ENCODE measurements around the gene COMMD2.
A peak's percentile ranks its signal among the peaks of the same experiment; 100 is the strongest.

Gene COMMD2

DNA sequence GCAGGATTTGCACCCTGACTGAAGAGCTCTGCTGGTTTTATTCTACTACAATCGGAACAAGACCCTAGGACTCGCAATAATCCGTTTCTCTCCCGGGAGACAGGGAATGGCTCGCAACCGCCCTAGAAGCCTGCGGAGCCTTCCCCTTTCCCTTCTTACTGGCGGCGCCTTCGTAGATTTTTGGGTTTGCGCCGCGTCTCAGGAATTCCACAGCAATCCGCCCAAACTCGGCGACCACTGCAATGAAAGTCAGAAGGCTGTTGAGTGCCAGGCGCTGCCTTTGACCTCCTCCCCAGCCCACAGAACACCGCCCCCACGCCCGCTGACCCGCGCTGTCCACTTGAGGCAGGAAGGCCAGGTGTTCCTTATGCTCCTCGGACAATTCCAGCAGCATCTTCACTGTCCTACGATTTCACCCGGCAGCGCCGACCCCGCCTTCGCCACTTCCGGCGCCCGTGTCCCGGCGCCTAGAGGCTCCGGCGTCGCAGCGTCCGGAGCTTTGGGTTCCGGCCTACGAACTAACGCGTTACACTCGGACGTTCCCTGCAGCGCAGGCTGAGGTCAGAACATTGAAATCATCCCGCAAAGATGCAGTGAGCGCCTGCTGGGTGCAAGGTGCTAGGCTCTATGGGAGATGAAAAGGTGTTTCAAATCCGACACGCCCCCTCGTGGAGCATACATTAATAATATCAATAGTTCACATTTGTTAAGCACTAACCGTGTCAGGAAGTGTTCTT is at the start of gene COMMD2:
TSS of gene COMMD2 (minus strand) at position 439 of the 737 bp plus-strand sequence. CDS start at position 394, 45 bp downstream.
- peak; percentile 92 to 97 (median 92) for DNase-seq

DNA sequence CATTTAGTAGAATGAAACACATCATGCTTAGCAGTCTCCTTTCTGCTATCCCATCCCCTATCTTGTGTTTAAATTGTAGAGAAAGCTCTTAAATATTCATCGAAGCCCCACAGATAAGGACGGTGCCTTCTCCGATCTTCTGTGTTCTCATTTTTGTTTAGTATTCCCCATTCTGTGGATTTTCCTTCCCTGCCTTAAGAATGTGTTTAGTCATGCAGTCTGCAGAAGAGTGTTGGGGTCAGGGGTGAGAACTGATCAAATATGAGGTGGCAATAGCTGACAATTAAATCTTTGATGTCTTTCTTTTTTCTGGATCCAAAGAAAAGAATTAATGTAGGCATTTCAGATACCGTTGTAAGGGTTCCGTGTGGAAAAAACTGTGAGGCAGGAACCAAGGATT is 49.4 kb upstream of the COMMD2 start:
- no peak for DNase-seq

DNA sequence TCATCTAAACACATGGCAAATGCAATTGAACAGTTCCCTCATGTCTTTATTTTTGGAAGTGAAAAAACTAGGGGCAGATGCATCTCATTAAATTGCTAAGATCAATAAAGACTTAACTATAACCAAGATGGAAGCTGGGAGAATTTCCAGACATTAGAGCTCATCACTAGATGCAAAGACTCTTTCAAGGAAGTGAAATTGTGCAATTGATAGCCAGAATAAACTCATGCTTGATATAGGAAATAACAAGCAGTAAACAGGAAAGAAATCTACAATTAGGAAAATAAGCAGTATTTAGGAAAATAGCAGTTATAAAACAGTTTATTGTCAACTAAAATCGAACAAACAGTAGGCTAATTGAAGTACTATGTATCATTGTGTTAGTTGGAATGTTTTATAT is 48.9 kb upstream of the COMMD2 start:
- no peak for DNase-seq

DNA sequence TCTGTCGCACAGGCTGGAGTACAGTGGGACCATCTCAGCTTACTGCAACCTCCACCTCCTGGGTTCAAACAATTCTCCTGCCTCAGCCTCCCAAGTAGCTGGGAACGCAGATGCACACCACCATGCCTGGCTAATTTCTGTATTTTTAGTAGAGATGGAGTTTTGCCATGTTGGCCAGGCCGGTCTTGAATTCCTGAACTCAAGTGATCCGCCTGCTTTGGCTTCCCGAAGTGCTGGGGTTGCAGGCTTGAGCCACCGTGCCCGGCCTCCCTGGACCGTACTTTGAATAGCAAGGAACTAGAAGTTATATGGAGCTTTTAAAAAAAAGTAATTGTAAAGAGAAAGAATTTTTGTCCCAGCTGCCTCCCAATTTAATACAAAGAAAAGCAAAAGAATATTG is 48.4 kb upstream of the COMMD2 start:
- no peak for DNase-seq

DNA sequence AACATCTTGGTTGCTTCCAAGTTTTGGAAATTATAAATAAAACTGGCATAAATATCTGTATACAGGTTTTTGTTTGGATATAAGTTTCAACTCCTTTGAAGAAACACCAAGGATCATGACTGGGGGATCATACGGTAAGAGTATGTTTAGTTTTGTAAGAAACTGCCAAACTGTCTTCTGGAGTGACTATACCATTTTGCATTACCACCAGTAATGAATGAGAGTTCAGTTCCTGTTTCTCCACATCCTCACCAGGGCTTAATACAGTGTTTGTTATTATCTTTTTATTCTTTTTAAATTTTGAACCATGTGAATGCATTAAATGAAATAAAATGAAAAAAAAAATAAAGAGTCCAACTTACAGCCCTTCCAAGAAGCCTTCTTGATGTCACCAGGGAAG is 43.7 kb upstream of the COMMD2 start:
- DNase-seq, result no peak

DNA sequence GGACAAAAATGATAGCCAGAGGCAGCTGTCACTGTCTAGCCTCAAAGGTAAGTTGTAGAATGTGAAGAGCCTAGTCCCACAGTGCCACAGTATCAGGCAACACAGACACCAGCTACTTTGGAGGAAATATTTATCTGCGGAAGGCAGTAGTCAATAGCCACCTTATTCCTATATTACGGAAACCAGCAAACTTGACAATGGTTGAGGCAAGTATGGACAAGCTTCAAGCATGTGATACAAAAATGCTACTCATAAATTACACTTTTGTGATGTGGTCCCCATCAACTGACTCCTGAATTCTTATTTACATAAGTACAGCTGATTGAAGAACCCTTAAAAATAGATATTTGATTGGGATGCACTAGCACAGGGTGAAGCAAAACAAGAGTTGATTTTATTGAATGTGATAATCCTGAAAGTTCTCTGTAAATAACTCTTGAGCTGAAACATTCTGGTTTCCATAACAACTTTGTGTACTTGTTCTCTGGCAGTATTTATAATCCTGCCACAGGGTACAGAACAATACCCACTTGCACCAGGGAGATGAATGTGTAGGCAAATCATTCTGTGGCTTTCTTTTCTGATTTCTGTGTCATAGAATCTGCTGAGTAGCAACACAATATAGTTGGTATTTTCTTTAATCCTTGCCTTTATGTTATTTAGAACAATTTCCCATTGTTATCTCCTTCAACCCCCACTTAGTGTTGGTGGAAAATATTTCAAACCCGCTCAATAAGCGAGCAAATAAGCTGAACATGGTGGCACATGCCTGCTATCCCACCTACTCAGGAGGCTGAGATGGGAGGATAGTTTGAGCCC is 40.4 kb upstream of the COMMD2 start, which contains the start of gene ANKUB1:
TSS of gene ANKUB1 (minus strand) at position 103 of the 819 bp plus-strand sequence. CDS start 188 bp downstream, outside the sequence.
- DNase-seq, result peak; percentile 22 to 74 (median 50)

DNA sequence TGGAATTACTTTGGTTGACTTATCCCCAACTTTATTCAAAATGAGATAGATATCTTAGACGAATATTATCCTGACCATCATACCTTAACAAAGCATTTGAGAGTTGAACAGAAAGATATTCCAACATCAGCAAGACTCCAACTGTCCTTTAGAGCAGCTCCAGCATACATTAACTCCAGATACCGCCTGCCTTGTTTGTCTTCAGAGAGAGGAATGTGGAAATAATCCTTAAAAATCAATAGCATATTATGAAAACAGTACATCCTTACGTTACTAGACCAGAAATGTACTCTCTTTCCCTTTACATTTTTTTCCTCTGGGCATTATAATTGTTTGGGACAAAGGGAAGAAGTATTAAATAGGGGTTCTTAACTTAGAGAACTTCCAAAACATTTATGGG is 38.4 kb upstream of the COMMD2 start:
- DNase-seq, result no peak

DNA sequence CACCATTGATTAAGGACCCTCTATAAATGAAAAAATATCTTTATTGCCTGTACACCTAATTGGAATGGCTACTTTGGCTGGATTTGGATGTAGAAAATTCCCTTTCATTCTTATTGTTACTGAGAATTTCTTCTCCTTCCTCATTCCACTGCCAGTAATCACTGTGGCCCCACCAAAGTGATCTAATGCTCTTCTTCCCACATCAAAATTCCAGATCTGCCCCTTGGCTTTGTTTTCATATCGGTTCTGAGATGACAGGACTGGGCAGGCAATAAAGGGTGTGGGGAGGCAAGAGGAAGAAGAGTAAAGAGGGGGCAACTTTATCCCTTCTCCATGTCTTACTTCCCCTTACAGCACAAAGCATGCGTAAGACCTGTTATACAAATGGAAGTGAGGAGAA is 38.0 kb upstream of the COMMD2 start:
- no peak for DNase-seq

DNA sequence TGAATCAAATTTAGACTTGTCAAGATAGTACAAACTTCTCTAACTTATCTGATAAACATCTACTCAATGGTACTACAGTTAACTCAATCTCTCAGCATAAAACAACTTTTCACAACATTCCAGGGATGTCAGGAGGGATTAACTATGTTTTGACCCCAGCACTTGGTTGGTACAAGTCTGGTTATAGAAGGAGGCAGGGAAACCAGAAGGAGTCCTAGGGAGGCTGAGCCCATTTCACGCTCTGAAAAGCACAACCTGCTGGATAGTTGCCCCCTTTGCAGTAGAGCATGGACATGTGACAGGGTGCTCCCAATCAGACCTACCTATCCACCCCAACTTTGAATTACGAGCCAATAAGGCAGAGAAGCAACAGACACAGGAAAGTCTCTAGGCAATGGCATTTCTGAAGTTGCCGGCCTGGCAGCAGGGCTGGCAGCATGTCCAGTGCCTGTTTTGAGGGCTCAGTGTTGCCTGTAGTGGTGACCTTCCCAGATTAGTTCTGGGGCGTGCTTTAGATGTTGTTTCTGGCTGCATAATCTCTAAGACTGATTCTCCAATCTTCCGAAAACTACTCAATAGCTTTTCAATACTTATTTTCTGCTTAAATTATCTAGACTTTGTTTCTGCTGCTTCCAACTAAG is 31.9 kb upstream of the COMMD2 start:
- no peak for DNase-seq

DNA sequence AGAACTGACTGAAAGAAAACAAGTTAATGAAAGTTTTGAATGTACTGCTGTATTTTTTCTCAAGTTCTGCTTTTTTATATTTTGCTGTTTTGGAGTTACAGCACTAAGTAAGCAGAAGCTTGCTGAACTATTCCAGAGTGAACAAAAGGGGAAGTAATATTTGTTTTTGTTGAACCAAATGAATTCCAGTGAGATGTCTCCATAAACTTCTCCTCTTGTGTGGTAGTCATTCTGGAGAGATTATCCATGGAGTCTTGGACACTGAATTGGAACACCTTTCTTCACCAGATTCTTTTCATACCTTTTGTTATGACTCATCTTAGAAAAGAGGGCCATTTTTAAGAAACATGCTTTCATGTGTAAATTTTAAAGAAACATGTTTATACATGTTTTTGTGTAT is 31.3 kb upstream of the COMMD2 start:
- DNase-seq, result no peak

DNA sequence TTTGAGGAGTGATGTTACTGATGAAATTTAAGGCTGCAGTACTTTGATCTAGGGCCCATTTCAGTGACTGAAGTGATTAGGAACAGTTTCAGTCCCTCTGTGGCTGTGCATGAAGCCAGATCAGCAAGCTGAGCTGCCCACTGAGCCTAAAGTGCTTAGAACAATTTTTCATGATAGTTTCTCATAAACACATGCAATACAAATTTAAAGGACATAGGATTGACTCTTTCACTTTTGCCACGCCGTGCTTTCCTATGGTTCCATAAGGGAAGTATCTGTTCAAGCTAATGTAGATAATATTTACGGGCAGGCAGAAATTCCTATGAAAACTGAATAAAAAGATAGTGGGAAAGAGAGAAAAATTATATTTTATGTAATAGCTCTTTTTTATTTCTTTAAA is 29.5 kb upstream of the COMMD2 start:
- DNase-seq, result no peak

DNA sequence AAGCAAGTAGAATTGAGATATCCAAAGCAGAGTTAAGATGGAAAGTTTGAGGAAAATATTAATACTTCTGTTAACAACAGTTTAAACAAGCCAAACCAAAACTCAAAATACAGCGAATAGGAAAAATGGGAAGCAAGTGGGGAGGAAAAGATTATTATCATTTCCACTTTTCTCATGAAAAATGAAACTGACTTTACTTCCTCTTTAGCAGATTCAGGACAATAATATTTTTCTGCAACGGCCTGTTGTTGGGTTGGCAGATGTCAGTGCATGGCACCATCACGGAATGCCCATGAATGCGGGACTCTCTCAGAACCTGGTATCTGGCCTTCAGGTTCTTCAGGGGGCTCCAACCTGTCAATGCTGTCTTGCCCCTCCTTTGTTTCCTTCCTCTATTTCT is 28.9 kb upstream of the COMMD2 start:
- DNase-seq, result no peak

DNA sequence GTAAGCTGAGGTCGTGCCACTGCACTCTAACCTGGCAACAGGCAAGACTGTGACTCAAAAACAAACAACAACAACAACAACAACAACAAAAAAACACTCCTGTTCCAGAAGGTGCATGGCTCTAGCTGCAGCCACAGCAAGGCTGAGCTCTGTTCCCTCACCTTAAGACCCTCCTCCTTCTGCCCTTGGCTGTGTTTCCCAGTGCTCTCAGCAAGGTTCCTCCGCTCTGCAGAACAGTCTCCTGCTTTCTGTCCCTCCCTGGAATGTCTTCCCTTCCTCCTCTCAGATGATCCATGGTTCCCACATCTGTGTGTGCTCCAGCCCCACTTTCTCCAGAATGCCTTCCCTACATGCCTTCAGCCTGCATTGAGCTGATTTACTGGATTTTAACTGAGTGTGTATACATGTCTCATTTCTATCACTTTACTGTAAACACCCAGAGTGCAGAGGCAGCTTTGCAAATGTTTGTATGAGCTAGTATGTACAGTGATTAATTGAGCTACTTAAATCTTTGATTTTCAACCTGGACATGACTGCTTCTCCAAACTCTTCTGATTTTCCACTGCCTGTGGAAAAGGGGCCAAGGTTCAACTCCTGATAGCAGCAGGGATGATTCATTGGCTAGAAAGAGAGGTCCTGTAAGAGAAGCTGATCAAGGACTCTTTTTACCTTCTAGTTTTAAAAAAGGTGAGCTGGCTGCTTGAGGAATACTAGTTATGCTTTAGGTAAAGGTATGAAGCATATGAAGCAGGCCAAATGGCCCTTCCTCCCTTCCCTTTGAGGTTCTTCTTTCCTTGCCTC is 25.3 kb upstream of the COMMD2 start:
- DNase-seq, result no peak

DNA sequence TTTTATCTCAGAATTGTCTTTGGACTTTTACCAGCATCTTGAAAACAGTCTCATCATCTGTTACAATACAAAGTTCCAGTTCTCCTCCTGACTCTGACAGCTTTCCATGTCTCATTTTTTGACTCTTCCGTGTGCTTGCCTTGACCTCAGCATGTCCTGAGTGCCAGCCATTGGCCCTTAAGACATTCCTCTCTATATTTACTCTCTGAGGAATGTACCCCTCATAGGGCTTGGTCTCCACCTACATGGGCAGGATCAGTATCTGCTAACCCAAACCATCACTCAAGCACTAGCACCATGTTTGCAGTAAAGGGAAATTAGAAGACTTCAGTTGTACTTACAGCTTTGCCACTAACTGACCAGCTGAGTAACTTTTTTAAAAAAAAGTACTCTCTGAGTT is 23.9 kb upstream of the COMMD2 start:
- no peak for DNase-seq

DNA sequence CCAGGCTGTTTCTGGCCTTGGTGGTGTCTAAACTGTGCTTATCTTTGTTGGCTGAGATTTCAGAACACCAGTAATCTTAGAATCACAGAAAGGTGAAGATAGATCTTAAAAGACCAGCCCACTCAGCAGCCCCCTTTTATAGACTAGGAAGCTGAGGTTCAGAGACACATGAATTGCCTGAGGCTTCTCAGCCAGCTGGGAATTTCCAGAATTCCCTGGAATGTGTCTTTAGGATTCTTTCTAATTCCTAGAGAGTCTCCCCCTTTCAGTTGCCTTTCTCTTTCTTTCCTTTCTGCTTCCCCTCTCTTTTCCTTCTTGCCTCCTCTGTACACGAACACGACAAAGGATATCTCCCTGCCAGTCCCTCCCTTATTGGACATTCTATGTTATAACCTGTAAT is 20.6 kb upstream of the COMMD2 start:
- no peak for DNase-seq

DNA sequence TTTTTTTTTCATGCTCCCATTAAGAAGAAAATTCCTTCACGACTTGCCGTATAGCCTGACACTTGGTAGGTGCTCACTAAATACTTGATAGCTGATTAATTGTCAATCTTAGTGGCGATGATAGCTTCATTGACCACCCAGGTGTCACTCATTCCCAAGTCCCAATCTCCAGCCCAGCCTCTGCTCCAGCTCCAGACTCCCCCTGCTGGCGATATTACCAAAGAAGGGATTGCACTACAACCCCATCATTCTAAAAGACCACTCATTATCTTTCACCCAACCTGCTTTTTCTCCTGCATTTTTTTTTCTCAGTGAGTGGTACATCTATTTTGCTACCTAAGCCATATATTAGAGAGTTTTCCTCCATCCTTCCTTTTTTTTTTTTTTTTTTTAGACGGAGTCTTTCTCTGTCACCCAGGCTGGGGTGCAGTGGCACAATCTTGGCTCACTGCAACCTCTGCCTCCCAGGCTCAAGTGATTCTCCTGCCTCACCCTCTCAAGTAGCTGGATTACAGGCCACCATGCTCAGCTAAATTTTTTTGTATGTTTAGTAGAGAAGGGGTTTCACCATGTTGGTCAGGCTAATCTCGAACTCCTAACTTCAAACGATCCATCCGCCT is 19.5 kb upstream of the COMMD2 start:
- DNase-seq, result peak; percentile 21 to 68 (median 41)

DNA sequence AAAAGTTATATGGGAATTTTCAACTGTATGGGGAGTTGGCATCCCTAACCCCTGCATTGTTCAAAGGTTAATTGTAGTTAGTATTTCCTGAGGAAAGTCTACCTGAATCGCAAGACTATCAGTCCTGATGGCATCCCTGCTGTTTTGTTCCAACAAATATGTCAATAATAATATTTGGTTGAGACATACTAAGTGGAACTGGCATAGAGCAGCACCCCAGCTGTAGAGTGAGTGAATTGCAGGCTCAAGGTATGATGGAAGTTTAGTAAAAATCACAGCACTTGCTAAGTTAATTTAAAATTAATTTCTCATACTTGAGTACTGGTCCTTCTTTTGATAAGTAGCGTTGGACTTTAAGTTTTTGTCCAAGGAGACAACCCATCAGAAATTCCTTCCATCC is 18.0 kb upstream of the COMMD2 start:
- no peak for DNase-seq

DNA sequence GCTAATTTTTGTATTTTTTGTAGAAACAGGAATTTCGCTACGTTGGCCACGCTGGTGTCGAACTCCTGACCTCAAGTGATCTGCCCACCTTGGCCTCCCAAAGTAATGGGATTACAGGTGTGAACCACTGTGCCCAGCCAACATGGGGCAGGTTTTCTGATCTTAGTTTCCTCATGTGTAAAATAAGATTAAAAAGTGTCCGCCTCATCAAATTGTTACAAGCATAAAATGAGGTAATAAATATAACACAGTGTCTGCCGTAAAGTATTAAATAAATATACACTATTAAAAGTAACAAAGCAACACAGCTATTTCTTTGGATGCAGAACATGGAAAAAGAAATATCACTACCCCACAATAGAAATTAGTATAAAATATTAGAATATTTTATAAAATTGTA is 16.4 kb upstream of the COMMD2 start:
- DNase-seq, result no peak

DNA sequence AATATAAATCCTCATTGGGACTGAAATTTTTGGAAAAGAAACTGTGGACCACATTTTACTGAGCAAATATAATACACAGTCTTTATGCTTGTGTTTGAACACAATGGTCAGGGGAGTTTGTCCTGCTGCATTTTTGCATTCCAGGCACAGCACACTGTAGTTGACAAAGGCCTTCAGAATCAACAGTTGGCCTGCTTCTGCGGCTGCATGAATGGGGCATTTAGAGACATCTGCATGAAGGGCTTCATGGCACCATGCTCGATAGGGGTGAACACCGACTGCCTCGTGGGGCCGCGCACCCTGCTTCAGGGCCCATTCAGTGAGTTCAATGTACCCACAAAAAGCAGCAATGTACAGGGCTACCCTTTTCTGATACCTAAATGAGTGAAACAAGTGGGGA is 15.4 kb upstream of the COMMD2 start:
- DNase-seq, result no peak

DNA sequence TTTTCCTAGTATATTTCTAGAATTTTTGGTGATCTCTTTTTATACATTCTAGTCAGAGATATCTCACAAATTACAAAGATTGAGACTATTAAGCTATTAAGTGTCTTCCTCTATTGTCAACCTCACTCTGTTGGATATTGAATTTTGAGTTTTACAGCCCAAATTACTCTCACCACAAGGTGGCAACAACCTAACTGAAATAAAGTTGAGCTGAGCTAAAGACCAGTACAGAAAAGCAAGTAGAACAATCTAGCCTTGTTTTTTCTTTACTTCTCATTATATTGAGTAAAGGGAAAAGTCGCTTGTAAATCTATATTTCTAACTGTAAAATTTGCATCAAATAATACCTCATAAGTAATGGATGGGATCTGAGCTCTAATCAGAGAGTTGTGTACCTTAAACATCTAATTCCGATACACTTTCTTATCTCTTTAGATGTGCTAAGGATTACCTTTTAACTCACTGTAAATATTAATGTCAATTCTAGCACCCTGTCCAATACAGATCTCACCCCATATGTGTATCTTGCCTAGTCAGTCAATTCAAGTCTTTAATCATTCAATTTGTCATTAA is 13.6 kb upstream of the COMMD2 start:
- peak in 2 of 3 experiments; percentile 15 to 56 for DNase-seq

DNA sequence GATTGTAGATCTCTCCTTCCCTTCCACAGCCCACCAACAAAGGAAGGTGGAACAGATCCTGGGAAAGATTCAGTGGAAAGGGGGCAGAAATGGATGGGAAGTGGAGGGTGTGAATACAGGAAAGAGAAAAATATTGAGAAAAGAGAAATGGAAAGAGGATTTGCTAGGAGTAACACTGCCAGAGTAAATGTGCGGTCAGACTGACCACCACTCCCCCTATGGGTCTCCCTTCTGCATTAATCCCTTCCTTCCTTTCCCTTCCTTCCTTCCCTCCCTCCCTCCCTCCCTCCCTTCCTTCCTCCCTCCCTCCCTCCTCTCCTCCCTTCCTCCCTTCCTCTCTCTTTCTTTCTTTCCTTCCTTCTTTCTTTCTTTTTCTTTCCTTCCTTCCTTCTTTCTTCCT is 12.0 kb upstream of the COMMD2 start:
- DNase-seq, result no peak

DNA sequence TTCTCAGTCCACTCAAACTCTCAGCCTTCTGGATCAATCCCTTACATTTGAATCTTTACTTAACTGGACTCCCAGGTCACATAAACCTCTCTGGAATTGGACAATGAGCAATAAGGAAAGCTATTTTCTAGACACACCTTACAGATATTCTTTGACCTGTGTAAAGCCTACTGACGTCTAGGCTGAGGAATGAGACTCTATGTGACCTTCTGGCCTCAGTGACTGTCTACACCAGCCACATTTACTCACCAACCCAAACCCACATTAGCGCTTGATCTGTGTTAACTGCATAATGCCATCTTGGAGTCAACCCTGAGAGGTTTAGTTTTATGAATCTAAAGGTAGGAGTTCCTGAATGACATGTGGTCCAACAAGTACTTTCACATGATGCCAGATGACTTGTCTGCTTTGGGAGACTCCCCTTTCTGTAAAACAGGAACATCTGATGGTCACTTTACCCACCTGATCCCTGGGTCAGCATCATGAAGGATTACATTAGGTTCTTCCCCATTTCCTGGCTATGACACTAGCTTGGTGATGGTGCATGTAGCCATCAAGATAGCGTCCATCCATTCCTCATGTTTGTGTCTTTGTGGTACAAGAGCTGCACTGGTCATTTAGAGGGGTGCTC is 11.4 kb upstream of the COMMD2 start:
- DNase-seq, result no peak

Measured in NCI-H1417 (cell line).